Measurements from ENCODE around the gene RAB33A.

The RAB33A gene

GRCh38 chrX:130174045-130174704 lies 2.4 kb downstream of the RAB33A start:
- TF ChIP-seq POLR2AphosphoS5 (IDR thresholded peaks at IDR 0.05; ENCODE audit: borderline replicate concordance, low read depth, low read length) (no peak), FOXP2 (optimal IDR thresholded peaks at IDR 0.05; ENCODE audit: control extremely low read depth, extremely low read length, insufficient read depth) (no peak), EZH2 (IDR thresholded peaks at IDR 0.05) (no peak)
- no peaks in the 10 kb centered on the region for H3K9me3 ChIP-seq (ENCODE audit: low read depth, low read length)
- no peak for DNase-seq (ENCODE audit: low read depth, low spot score)
- no peaks in the 10 kb centered on the region for H3K36me3 ChIP-seq (ENCODE audit: insufficient read depth, low read length)
- H3K4me3 ChIP-seq, result no peak overlapping the region
- no peak overlapping the region for H3K9ac ChIP-seq (ENCODE audit: insufficient read length)
- no peak overlapping the region for H3K27ac ChIP-seq

- no peak for DNase-seq (ENCODE audit: low read depth, low spot score)
- Histone ChIP-seq H3K27ac (no peak overlapping the region), H3K4me3 (no peak overlapping the region), H3K36me3 (ENCODE audit: insufficient read depth, low read length) (no peaks in the 10 kb centered on the region), H3K9me3 (ENCODE audit: low read depth, low read length) (no peaks in the 10 kb centered on the region), H3K9ac (ENCODE audit: insufficient read length) (no peak overlapping the region)
- TF ChIP-seq EZH2 (IDR thresholded peaks at IDR 0.05), result no peak
- TF ChIP-seq POLR2AphosphoS5 (IDR thresholded peaks at IDR 0.05; ENCODE audit: borderline replicate concordance, low read depth, low read length), result no peak
- no peak for TF ChIP-seq FOXP2 (optimal IDR thresholded peaks at IDR 0.05; ENCODE audit: control extremely low read depth, extremely low read length, insufficient read depth)
Observed at GRCh38 chrX:130174937-130175336, 3.2 kb downstream of the RAB33A start.

- Histone ChIP-seq H3K9ac (ENCODE audit: insufficient read length) (no peak overlapping the region), H3K27ac (no peak overlapping the region), H3K4me3 (no peak overlapping the region), H3K9me3 (ENCODE audit: low read depth, low read length) (no peaks in the 10 kb centered on the region), H3K36me3 (ENCODE audit: insufficient read depth, low read length) (no peaks in the 10 kb centered on the region)
- TF ChIP-seq EZH2 (IDR thresholded peaks at IDR 0.05), result no peak
- TF ChIP-seq POLR2AphosphoS5 (IDR thresholded peaks at IDR 0.05; ENCODE audit: borderline replicate concordance, low read depth, low read length), result no peak
- TF ChIP-seq FOXP2 (optimal IDR thresholded peaks at IDR 0.05; ENCODE audit: control extremely low read depth, extremely low read length, insufficient read depth), result no peak
- DNase-seq (ENCODE audit: low read depth, low spot score), result no peak
Observed at GRCh38 chrX:130176354-130176776, 4.6 kb downstream of the RAB33A start.

GRCh38 chrX:130176942-130177341 lies 5.2 kb downstream of the RAB33A start:
- no peak for DNase-seq (ENCODE audit: low read depth, low spot score)
- TF ChIP-seq EZH2 (IDR thresholded peaks at IDR 0.05), result no peak
- TF ChIP-seq POLR2AphosphoS5 (IDR thresholded peaks at IDR 0.05; ENCODE audit: borderline replicate concordance, low read depth, low read length), result no peak
- no peak for TF ChIP-seq FOXP2 (optimal IDR thresholded peaks at IDR 0.05; ENCODE audit: control extremely low read depth, extremely low read length, insufficient read depth)
- no peaks in the 10 kb centered on the region for H3K9me3 ChIP-seq (ENCODE audit: low read depth, low read length)
- H3K9ac ChIP-seq (ENCODE audit: insufficient read length), result no peak overlapping the region
- no peak overlapping the region for H3K27ac ChIP-seq
- H3K36me3 ChIP-seq (ENCODE audit: insufficient read depth, low read length), result no peaks in the 10 kb centered on the region
- no peak overlapping the region for H3K4me3 ChIP-seq

GRCh38 chrX:130179170-130179569 lies 7.4 kb downstream of the RAB33A start:
- H3K36me3 ChIP-seq (ENCODE audit: insufficient read depth, low read length), result no peaks in the 10 kb centered on the region
- no peak for TF ChIP-seq FOXP2 (optimal IDR thresholded peaks at IDR 0.05; ENCODE audit: control extremely low read depth, extremely low read length, insufficient read depth)
- no peak for TF ChIP-seq EZH2 (IDR thresholded peaks at IDR 0.05)
- no peak for TF ChIP-seq POLR2AphosphoS5 (IDR thresholded peaks at IDR 0.05; ENCODE audit: borderline replicate concordance, low read depth, low read length)
- H3K4me3 ChIP-seq, result peak overlapping the region; percentile 41
- no peaks in the 10 kb centered on the region for H3K9me3 ChIP-seq (ENCODE audit: low read depth, low read length)
- peak overlapping the region; percentile 67; the same call in 1 of the 2 replicates for H3K27ac ChIP-seq
- no peak overlapping the region for H3K9ac ChIP-seq (ENCODE audit: insufficient read length)
- DNase-seq (ENCODE audit: low read depth, low spot score), result no peak

GRCh38 chrX:130179579-130180215 lies 7.9 kb downstream of the RAB33A start:
- TF ChIP-seq EZH2 (IDR thresholded peaks at IDR 0.05) (no peak), POLR2AphosphoS5 (IDR thresholded peaks at IDR 0.05; ENCODE audit: borderline replicate concordance, low read depth, low read length) (no peak), FOXP2 (optimal IDR thresholded peaks at IDR 0.05; ENCODE audit: control extremely low read depth, extremely low read length, insufficient read depth) (no peak)
- Histone ChIP-seq H3K4me3 (peak overlapping the region; percentile 41), H3K9ac (ENCODE audit: insufficient read length) (no peak overlapping the region), H3K9me3 (ENCODE audit: low read depth, low read length) (no peaks in the 10 kb centered on the region), H3K27ac (peak overlapping the region; percentile 67), H3K36me3 (ENCODE audit: insufficient read depth, low read length) (no peaks in the 10 kb centered on the region)
- DNase-seq (ENCODE audit: low read depth, low spot score), result no peak

- Histone ChIP-seq H3K9me3 (ENCODE audit: low read depth, low read length) (no peaks in the 10 kb centered on the region), H3K4me3 (no peak overlapping the region), H3K36me3 (ENCODE audit: insufficient read depth, low read length) (no peaks in the 10 kb centered on the region), H3K9ac (ENCODE audit: insufficient read length) (no peak overlapping the region), H3K27ac (no peak overlapping the region)
- TF ChIP-seq POLR2AphosphoS5 (IDR thresholded peaks at IDR 0.05; ENCODE audit: borderline replicate concordance, low read depth, low read length), result no peak
- no peak for TF ChIP-seq EZH2 (IDR thresholded peaks at IDR 0.05)
- no peak for TF ChIP-seq FOXP2 (optimal IDR thresholded peaks at IDR 0.05; ENCODE audit: control extremely low read depth, extremely low read length, insufficient read depth)
- DNase-seq (ENCODE audit: low read depth, low spot score), result no peak
Observed at GRCh38 chrX:130184168-130184567, 12.4 kb downstream of the RAB33A start.

GRCh38 chrX:130184857-130185256 lies 13.1 kb downstream of the RAB33A start:
- H3K9me3 ChIP-seq (ENCODE audit: low read depth, low read length), result no peaks in the 10 kb centered on the region
- H3K9ac ChIP-seq (ENCODE audit: insufficient read length), result no peak overlapping the region
- no peak overlapping the region for H3K4me3 ChIP-seq
- no peak for DNase-seq (ENCODE audit: low read depth, low spot score)
- H3K36me3 ChIP-seq (ENCODE audit: insufficient read depth, low read length), result no peaks in the 10 kb centered on the region
- TF ChIP-seq FOXP2 (optimal IDR thresholded peaks at IDR 0.05; ENCODE audit: control extremely low read depth, extremely low read length, insufficient read depth), result no peak
- TF ChIP-seq POLR2AphosphoS5 (IDR thresholded peaks at IDR 0.05; ENCODE audit: borderline replicate concordance, low read depth, low read length), result no peak
- no peak for TF ChIP-seq EZH2 (IDR thresholded peaks at IDR 0.05)
- H3K27ac ChIP-seq, result no peak overlapping the region
